SK-N-MC (cell line): ENCODE data around the gene GNE.
"Not testable (repeated sequence)": the region's sequence is repeated elsewhere in the genome, so short reads cannot be mapped to it uniquely, and the experiment has no call there.

ENCODE experiments used
- DNase-seq: peaks from one replicate; pipeline ENCODE4 v3.0.0-alpha.2; 2011; ENCODE audit warnings: low read depth, low spot score
- H3K27ac ChIP-seq: fragments of 200-600 bp; sonication (generic); 2 replicates; pipeline ENCODE4 v1.5.1; 2016; ENCODE audit warnings: mixed run types
- H3K36me3 ChIP-seq: fragments of 200-600 bp; sonication (generic); 2 replicates; pipeline ENCODE4 v1.6.1; 2017; ENCODE audit warnings: antibody characterized with exemption, low read length, mixed read lengths; ENCODE audit not compliant: insufficient read depth
- H3K4me3 ChIP-seq: fragments of 200-600 bp; sonication (generic); 2 replicates; pipeline ENCODE4 v1.5.1; 2016
- H3K9ac ChIP-seq: fragments of 200-600 bp; sonication (generic); 2 replicates; pipeline ENCODE4 v1.8.0; 2017; ENCODE audit warnings: mixed run types, mixed read lengths; ENCODE audit not compliant: insufficient read length
- H3K9me3 ChIP-seq: fragments of 200-600 bp; sonication (generic); 2 replicates; pipeline ENCODE4 v1.6.1; 2017; ENCODE audit warnings: low read depth, mild to moderate bottlenecking, antibody characterized with exemption, low read length, moderate library complexity, mixed read lengths
- EZH2 ChIP-seq: fragments of 200-600 bp; sonication (generic); IDR thresholded peaks from one replicate; pipeline ENCODE4 v1.6.1; 2017; ENCODE audit warnings: antibody characterized with exemption
- FOXP2 ChIP-seq: optimal IDR thresholded peaks from 2 replicates; pipeline ENCODE3; 2011; ENCODE audit warnings: mild to moderate bottlenecking, moderate library complexity; ENCODE audit not compliant: insufficient read depth; ENCODE audit errors: extremely low read length, control extremely low read depth
- POLR2AphosphoS5 ChIP-seq: IDR thresholded peaks from 2 replicates; pipeline ENCODE4 v1.6.1; 2012; ENCODE audit warnings: mild to moderate bottlenecking, low read depth, low read length, borderline replicate concordance

The GNE gene

DNA sequence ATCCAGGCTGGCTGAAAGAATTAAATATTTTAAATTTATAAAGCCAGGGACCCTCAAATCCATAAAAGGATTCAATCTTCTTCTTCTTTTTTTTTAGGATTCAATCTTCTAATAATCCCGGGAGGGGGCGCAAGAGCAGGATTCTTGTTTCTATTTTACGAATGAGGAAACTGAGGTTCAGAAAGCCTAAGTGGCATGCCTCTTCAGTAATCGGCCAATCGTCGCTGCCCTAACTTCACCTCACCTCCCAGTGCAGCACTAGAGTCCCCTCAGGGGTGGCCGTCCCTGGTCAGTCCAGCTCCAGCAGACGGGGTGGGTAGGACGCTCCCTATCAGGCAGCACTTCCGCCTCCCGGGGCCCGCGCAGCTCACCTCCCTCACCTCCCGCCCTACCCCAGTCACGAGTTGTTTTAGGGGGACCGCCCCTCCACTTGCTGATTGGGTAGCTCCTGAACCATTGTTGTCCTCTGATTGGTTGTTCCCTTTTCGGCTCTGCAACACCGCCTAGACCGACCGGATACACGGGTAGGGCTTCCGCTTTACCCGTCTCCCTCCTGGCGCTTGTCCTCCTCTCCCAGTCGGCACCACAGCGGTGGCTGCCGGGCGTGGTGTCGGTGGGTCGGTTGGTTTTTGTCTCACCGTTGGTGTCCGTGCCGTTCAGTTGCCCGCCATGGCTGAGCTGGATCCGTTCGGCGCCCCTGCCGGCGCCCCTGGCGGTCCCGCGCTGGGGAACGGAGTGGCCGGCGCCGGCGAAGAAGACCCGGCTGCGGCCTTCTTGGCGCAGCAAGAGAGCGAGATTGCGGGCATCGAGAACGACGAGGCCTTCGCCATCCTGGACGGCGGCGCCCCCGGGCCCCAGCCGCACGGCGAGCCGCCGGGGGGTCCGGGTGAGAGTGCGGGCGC, 67.6 kb downstream of the GNE start, which contains the start of gene CLTA:
CLTA (plus strand) TSS at position 534 of the 902 bp plus-strand sequence; CDS start at position 670, 136 bp downstream.
- Histone ChIP-seq H3K9ac (peak within 1 kb of the TSS; percentile 92), H3K4me3 (peak within 1 kb of the TSS; percentile 98), H3K27ac (peak within 1 kb of the TSS; percentile 82; the same call in 1 of the 2 replicates), H3K36me3 (peaks cover 16% of the 10 kb centered on the region), H3K9me3 (no peaks in the 10 kb centered on the region)
- peak; percentile 90 for DNase-seq
- no peak for TF ChIP-seq FOXP2
- TF ChIP-seq POLR2AphosphoS5, result peak; percentile 97

DNA sequence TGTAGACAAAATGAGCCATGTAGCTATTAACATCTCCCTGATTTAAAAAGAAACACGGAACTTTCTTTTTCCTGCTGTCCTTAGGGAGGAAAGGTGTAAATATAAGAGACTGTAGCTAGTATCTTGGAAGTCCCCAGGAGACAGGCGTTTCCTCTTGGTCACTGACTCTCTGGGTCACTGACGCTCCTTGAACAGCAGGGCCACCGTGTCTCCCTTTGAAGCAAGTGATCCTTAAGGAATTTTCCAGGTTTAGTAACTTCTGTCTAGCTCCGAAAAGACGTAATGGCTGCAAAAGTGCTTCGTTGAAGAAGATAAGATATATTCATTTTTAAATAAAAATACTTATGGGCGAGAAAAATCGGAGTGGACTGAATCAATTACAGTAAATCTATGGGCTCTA, 68.3 kb downstream of the GNE start:
- no peak for DNase-seq
- TF ChIP-seq POLR2AphosphoS5, result no peak
- no peak for TF ChIP-seq EZH2
- no peak for TF ChIP-seq FOXP2
- peaks cover 12% of the 10 kb centered on the region for H3K36me3 ChIP-seq

DNA sequence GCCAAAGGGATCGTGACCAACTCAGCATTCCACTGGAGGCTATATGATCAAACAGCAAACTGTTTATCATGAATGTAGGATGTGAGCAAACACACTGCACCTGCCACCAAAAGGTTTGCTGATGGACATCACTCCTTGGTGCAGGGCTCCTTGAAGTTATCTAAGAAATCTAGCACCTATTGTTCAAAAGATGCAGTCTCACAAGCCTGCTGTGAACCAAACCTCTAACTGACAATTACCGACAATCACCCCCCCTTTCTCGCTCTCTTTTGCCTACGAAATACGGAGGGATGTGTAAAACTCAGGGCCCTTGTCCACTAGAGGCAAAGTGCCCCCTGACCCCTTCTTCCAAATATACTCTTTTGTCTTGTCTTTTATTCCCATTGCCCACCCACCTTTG, 70.0 kb downstream of the GNE start:
- no peaks in the 10 kb centered on the region for H3K9me3 ChIP-seq

More for the DNA sequence above, 68.3 kb downstream of the GNE start:
- Histone ChIP-seq H3K4me3 (peak overlapping the region; percentile 98), H3K9me3 (no peaks in the 10 kb centered on the region), H3K27ac (no peak overlapping the region; the same call in 1 of the 2 replicates), H3K9ac (peak overlapping the region; percentile 92)

DNA sequence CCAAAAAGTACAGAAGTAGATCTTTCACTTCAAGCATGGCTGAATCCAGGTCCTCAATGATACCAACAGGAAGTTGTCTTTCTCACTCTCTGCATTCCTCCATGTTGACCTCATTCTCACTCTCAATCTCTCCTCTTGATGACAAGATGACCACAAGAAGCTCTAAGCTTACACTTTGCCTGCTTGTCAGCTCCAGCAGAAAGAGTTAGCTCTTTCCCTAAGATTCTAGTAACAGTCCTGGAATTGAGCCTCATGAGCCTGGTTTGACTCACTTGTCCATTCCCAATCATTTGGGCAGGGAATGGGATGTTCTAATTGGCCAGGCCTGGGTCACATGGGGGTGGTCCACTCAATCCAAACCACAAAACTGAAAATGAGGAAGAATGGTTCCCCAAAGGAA, 70.8 kb downstream of the GNE start:
- Histone ChIP-seq H3K9ac (no peak overlapping the region), H3K4me3 (no peak overlapping the region), H3K27ac (no peak overlapping the region), H3K36me3 (no peaks in the 10 kb centered on the region; the same call in 1 of the 2 replicates), H3K9me3 (no peaks in the 10 kb centered on the region)
- no peak for DNase-seq
- TF ChIP-seq EZH2, result no peak
- TF ChIP-seq FOXP2, result no peak
- TF ChIP-seq POLR2AphosphoS5, result no peak

More for the DNA sequence above, 70.0 kb downstream of the GNE start:
- H3K4me3 ChIP-seq, result no peak overlapping the region
- H3K36me3 ChIP-seq, result no peaks in the 10 kb centered on the region; the same call in 1 of the 2 replicates
- TF ChIP-seq EZH2 (no peak), POLR2AphosphoS5 (no peak), FOXP2 (no peak)
- H3K27ac ChIP-seq, result no peak overlapping the region
- no peak overlapping the region for H3K9ac ChIP-seq
- no peak for DNase-seq

GRCh38 chr9:36180243-36180642, 78.0 kb downstream of the GNE start:
- not testable (repeated sequence) for H3K9me3 ChIP-seq, H3K27ac ChIP-seq, DNase-seq, H3K4me3 ChIP-seq, H3K9ac ChIP-seq, H3K36me3 ChIP-seq

GRCh38 chr9:36177571-36177970, 80.7 kb downstream of the GNE start:
- TF ChIP-seq FOXP2 (no peak), POLR2AphosphoS5 (no peak), EZH2 (no peak)
- no peaks in the 10 kb centered on the region for H3K36me3 ChIP-seq
- no peak overlapping the region for H3K9ac ChIP-seq
- H3K9me3 ChIP-seq, result no peaks in the 10 kb centered on the region
- no peak for DNase-seq
- H3K27ac ChIP-seq, result no peak overlapping the region
- H3K4me3 ChIP-seq, result no peak overlapping the region

DNA sequence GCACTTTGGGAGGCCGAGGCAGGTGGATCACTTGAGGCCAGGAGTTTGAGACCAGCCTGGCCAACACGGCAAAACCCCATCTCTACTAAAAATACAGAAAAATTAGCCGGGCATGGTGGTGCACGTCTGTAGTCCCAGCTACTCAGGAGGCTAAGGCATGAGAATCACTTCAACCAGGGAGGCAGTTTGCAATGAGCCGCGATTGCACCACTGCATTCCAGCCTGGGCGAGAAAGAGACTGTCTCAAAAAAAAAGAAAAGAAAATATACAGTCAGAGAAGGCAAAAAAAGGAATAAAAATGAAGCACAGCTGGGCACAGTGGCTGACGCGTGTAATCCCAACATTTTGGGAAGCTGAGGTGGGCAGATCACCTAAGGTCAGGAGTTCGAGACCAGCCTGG, 81.8 kb downstream of the GNE start:
- not testable (repeated sequence) for H3K4me3 ChIP-seq, H3K36me3 ChIP-seq, H3K27ac ChIP-seq, H3K9me3 ChIP-seq, H3K9ac ChIP-seq, DNase-seq

DNA sequence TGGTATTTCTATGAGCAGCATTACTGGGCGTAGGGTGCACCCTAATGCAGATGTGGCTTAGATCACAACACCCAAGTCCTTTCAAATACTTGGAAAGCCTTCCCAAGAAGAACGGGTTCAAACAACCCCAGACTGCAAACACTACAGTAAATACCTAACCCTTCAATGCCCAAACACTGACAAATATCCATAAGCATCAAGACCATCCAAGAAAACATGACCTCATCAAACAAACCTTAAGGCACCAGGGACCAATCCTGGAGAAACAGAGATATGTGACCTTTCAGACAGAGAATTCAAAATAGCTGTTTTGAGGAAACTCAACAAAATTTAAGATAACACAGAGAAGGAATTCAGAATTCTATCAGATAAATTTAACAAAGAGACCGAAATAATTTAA, 83.0 kb downstream of the GNE start:
- H3K36me3 ChIP-seq, H3K4me3 ChIP-seq, H3K27ac ChIP-seq, H3K9me3 ChIP-seq, H3K9ac ChIP-seq, DNase-seq: not testable (repeated sequence)

DNA sequence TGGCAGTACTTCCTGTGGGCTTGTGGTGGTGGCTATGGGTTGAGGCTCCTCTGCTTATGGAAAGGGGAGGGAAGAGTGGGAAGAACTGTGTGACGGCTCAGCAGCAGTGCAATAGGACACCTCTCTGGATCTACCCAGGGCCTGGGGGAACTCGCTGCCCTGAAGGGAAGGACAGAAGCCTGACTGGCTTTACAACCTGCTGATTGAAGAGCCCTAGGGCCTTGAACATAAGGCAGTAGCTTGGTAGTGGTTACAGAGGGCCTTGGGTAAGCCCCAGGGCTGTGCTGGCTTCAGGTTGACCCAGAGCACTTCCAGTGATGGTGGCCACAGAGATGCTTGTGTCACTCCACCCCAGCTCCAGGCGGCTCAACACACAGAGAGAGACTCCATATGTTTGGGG, 83.5 kb downstream of the GNE start:
- TF ChIP-seq POLR2AphosphoS5, result no peak
- TF ChIP-seq EZH2, result no peak
- TF ChIP-seq FOXP2, result no peak
- H3K36me3 ChIP-seq, result no peaks in the 10 kb centered on the region
- H3K9me3 ChIP-seq, result no peaks in the 10 kb centered on the region
- DNase-seq, result no peak
- H3K27ac ChIP-seq, result no peak overlapping the region
- H3K9ac ChIP-seq, result no peak overlapping the region
- H3K4me3 ChIP-seq, result no peak overlapping the region

GRCh38 chr9:36174271-36174670, 84.0 kb downstream of the GNE start:
- no peaks in the 10 kb centered on the region for H3K36me3 ChIP-seq

More at GRCh38 chr9:36174271-36174670, 84.0 kb downstream of the GNE start:
- H3K9me3 ChIP-seq, result no peaks in the 10 kb centered on the region
- TF ChIP-seq FOXP2 (no peak), POLR2AphosphoS5 (no peak), EZH2 (no peak)
- no peak for DNase-seq
- H3K27ac ChIP-seq, result no peak overlapping the region
- no peak overlapping the region for H3K4me3 ChIP-seq
- no peak overlapping the region for H3K9ac ChIP-seq
